Right lobe of liver (tissue), 4 donors: ENCODE data around the gene EIF2B5.

Experiments used
- POLR2A ChIP-seq: fragments of 450-650 bp; IDR thresholded peaks from one replicate; pipeline ENCODE4 v1.6.1; 2017; ENCODE audit warnings: antibody characterized with exemption, mild to moderate bottlenecking
- TF ChIP-seq, protein P1 (sequence below), 4 donors: fragments of 200-600 bp in 3 of 4; fragments of 450-650 bp in 1 of 4; IDR thresholded peaks; one replicate each; pipeline versions ENCODE4 v1.5.1 to v1.8.0; 2016 to 2022; ENCODE audit warnings: antibody characterized with exemption in 4 of 4, mild to moderate bottlenecking in 2 of 4
- donor health status: DM: no; HTN: no; CAD: no.
- donor health status: DM: no; HTN: no; CAD: no.
- donor health status: DM: no; HTN: yes; CAD: no.

DNA sequence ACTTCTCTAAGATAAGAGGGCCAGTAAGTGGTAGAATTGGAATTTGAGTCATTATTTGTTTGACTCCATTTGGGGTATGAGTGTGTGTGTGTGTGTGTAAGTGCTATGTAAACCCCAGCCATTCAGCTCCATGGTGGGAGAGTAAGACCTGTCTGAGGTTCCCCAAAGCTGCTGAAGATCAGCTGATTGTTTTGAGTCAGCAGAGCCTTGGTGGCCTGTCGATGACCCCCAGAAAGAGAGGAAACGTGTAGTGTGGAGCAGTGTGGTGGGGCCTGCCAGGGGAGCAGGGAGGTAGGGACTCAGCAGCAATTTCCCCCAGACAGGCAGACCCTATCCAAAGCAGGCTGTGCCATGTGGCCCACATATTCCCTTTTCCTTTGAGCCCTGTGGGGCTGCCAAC is 25.3 kb downstream of the EIF2B5 start:
- TF ChIP-seq, protein P1, sequence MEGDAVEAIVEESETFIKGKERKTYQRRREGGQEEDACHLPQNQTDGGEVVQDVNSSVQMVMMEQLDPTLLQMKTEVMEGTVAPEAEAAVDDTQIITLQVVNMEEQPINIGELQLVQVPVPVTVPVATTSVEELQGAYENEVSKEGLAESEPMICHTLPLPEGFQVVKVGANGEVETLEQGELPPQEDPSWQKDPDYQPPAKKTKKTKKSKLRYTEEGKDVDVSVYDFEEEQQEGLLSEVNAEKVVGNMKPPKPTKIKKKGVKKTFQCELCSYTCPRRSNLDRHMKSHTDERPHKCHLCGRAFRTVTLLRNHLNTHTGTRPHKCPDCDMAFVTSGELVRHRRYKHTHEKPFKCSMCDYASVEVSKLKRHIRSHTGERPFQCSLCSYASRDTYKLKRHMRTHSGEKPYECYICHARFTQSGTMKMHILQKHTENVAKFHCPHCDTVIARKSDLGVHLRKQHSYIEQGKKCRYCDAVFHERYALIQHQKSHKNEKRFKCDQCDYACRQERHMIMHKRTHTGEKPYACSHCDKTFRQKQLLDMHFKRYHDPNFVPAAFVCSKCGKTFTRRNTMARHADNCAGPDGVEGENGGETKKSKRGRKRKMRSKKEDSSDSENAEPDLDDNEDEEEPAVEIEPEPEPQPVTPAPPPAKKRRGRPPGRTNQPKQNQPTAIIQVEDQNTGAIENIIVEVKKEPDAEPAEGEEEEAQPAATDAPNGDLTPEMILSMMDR (IDR thresholded peaks at IDR 0.05): no peak
- TF ChIP-seq POLR2A: no peak
